Effector memory CD8-positive, alpha-beta T cell (primary cell): Measurements from ENCODE around the gene SLFNL1.

Experiments used
- ATAC-seq: fragments of 150-1000 bp; cut with Tn5 transposase; replicated peaks from 2 replicates; pipeline ENCODE4 v1.10.0; 2021; ENCODE audit warnings: mild to moderate bottlenecking, moderate library complexity
- DNase-seq, 3 experiments: peaks; one replicate each; pipeline ENCODE4 v3.0.0; 2021
- H3K27ac Mint-ChIP-seq, 2 donors: one replicate each; pipeline ENCODE4 v1.8.0; 2022; ENCODE audit warnings: mild to moderate bottlenecking in 2 of 2, mixed read lengths in 2 of 2, moderate library complexity in 2 of 2
- H3K27me3 Mint-ChIP-seq, 2 donors: one replicate each; pipeline ENCODE4 v1.8.0; 2022; ENCODE audit warnings: mixed read lengths in 2 of 2
- H3K36me3 Mint-ChIP-seq: one replicate; pipeline ENCODE4 v1.8.0; 2022; ENCODE audit warnings: mild to moderate bottlenecking, moderate library complexity, mixed read lengths; ENCODE audit not compliant: insufficient read depth
- H3K4me1 Mint-ChIP-seq, 2 donors: one replicate each; pipeline ENCODE4 v1.8.0; 2022; ENCODE audit warnings: low read depth in 2 of 2, mixed read lengths in 2 of 2
- H3K4me3 Mint-ChIP-seq, 2 donors: one replicate each; pipeline ENCODE4 v1.8.0; 2022; ENCODE audit warnings: mild to moderate bottlenecking in 2 of 2, mixed read lengths in 2 of 2, moderate library complexity in 2 of 2
- H3K9me3 Mint-ChIP-seq, 2 donors: one replicate each; pipeline ENCODE4 v1.8.0; 2022; ENCODE audit warnings: mixed read lengths in 2 of 2
- total RNA-seq, 9 experiments: gene quantifications; one replicate each; lab custom pipeline; 2026; lab: John Stamatoyannopoulos, UW

The SLFNL1 gene
- 0 to 4.5 (median 0.40) reads per million in 9 experiments for total RNA-seq

GRCh38 chr1:41021526-41022308 is at the start of gene SLFNL1:
Gene SLFNL1, minus strand, starts transcription at chr1:41021725. Its CDS starts 1,065 bp downstream, at chr1:41020660.
- peaks cover 8 to 13% of the 10 kb centered on the region in 2 donors for H3K4me1 Mint-ChIP-seq
- H3K4me3 Mint-ChIP-seq = no peak within 1 kb of the TSS
- ATAC-seq (no peak), DNase-seq (no peak)
- H3K27ac Mint-ChIP-seq = peak within 1 kb of the TSS; percentile 71 to 85
- no peaks in the 10 kb centered on the region for H3K9me3 Mint-ChIP-seq
- H3K27me3 Mint-ChIP-seq = no peaks in the 10 kb centered on the region
- peaks cover 16% of the 10 kb centered on the region for H3K36me3 Mint-ChIP-seq

GRCh38 chr1:41056907-41057306 is 35.4 kb upstream of the SLFNL1 start:
- DNase-seq (no peak), ATAC-seq (no peak)
- Mint-ChIP-seq H3K4me1 (no peaks in the 10 kb centered on the region), H3K27ac (no peak overlapping the region), H3K27me3 (no peaks in the 10 kb centered on the region), H3K4me3 (no peak overlapping the region), H3K9me3 (no peaks in the 10 kb centered on the region), H3K36me3 (peaks cover 18% of the 10 kb centered on the region)

GRCh38 chr1:41053316-41053715 is 31.8 kb upstream of the SLFNL1 start:
- H3K4me3 Mint-ChIP-seq = no peak overlapping the region
- H3K4me1 Mint-ChIP-seq = no peaks in the 10 kb centered on the region
- H3K27me3 Mint-ChIP-seq = no peaks in the 10 kb centered on the region
- ATAC-seq (no peak), DNase-seq (no peak)
- H3K27ac Mint-ChIP-seq = peak overlapping the region in 1 of 2 donors; percentile 38
- peaks cover 10% of the 10 kb centered on the region for H3K36me3 Mint-ChIP-seq
- H3K9me3 Mint-ChIP-seq = no peaks in the 10 kb centered on the region

GRCh38 chr1:41051022-41051421 is 29.5 kb upstream of the SLFNL1 start:
- DNase-seq (no peak), ATAC-seq (no peak)
- H3K36me3 Mint-ChIP-seq = peaks cover 8% of the 10 kb centered on the region
- no peak overlapping the region for H3K27ac Mint-ChIP-seq
- H3K27me3 Mint-ChIP-seq = no peaks in the 10 kb centered on the region
- no peaks in the 10 kb centered on the region for H3K9me3 Mint-ChIP-seq
- H3K4me3 Mint-ChIP-seq = no peak overlapping the region
- no peaks in the 10 kb centered on the region for H3K4me1 Mint-ChIP-seq

GRCh38 chr1:41048540-41048939 is 27.0 kb upstream of the SLFNL1 start:
- Mint-ChIP-seq H3K4me1 (no peaks in the 10 kb centered on the region), H3K9me3 (no peaks in the 10 kb centered on the region), H3K4me3 (no peak overlapping the region), H3K27me3 (no peaks in the 10 kb centered on the region), H3K27ac (no peak overlapping the region), H3K36me3 (peaks cover 13% of the 10 kb centered on the region)
- DNase-seq (no peak), ATAC-seq (no peak)

GRCh38 chr1:41046347-41046775 is 24.8 kb upstream of the SLFNL1 start:
- Mint-ChIP-seq H3K27ac (no peak overlapping the region), H3K9me3 (no peaks in the 10 kb centered on the region), H3K36me3 (peaks cover 13% of the 10 kb centered on the region), H3K4me3 (no peak overlapping the region), H3K27me3 (no peaks in the 10 kb centered on the region), H3K4me1 (no peaks in the 10 kb centered on the region)
- ATAC-seq = no peak
- DNase-seq = no peak

GRCh38 chr1:41045740-41046139 is 24.2 kb upstream of the SLFNL1 start:
- Mint-ChIP-seq H3K27me3 (no peaks in the 10 kb centered on the region), H3K36me3 (peaks cover 13% of the 10 kb centered on the region), H3K4me3 (no peak overlapping the region), H3K9me3 (no peaks in the 10 kb centered on the region), H3K27ac (no peak overlapping the region), H3K4me1 (no peaks in the 10 kb centered on the region)
- no peak for ATAC-seq
- no peak for DNase-seq

- DNase-seq (no peak), ATAC-seq (no peak)
- H3K27me3 Mint-ChIP-seq = no peaks in the 10 kb centered on the region
- H3K27ac Mint-ChIP-seq = no peak overlapping the region
- no peak overlapping the region for H3K4me3 Mint-ChIP-seq
- peaks cover 14% of the 10 kb centered on the region for H3K36me3 Mint-ChIP-seq
- H3K4me1 Mint-ChIP-seq = no peaks in the 10 kb centered on the region
- H3K9me3 Mint-ChIP-seq = no peaks in the 10 kb centered on the region
Measured at GRCh38 chr1:41044187-41044586, 22.7 kb upstream of the SLFNL1 start.

GRCh38 chr1:41041614-41042270 is 20.2 kb upstream of the SLFNL1 start:
- no peaks in the 10 kb centered on the region for H3K4me1 Mint-ChIP-seq
- no peak for ATAC-seq
- no peaks in the 10 kb centered on the region for H3K9me3 Mint-ChIP-seq
- peaks cover 9% of the 10 kb centered on the region for H3K36me3 Mint-ChIP-seq
- H3K27me3 Mint-ChIP-seq = no peaks in the 10 kb centered on the region
- H3K27ac Mint-ChIP-seq = no peak overlapping the region
- no peak overlapping the region for H3K4me3 Mint-ChIP-seq
- DNase-seq = no peak

GRCh38 chr1:41038110-41038509 is 16.6 kb upstream of the SLFNL1 start:
- peaks cover 4% of the 10 kb centered on the region for H3K36me3 Mint-ChIP-seq
- H3K4me1 Mint-ChIP-seq = no peaks in the 10 kb centered on the region
- ATAC-seq = no peak
- H3K9me3 Mint-ChIP-seq = no peaks in the 10 kb centered on the region
- DNase-seq = no peak
- no peak overlapping the region for H3K4me3 Mint-ChIP-seq
- H3K27ac Mint-ChIP-seq = no peak overlapping the region
- H3K27me3 Mint-ChIP-seq = no peaks in the 10 kb centered on the region

- Mint-ChIP-seq H3K27ac (no peak overlapping the region), H3K4me3 (no peak overlapping the region), H3K9me3 (no peaks in the 10 kb centered on the region), H3K36me3 (peaks cover 4% of the 10 kb centered on the region), H3K27me3 (no peaks in the 10 kb centered on the region), H3K4me1 (no peaks in the 10 kb centered on the region)
- no peak for ATAC-seq
- DNase-seq = no peak
Measured at GRCh38 chr1:41037116-41037903, 15.8 kb upstream of the SLFNL1 start.

GRCh38 chr1:41033272-41033671 is 11.7 kb upstream of the SLFNL1 start:
- Mint-ChIP-seq H3K36me3 (peaks cover 3% of the 10 kb centered on the region), H3K9me3 (no peaks in the 10 kb centered on the region), H3K27me3 (no peaks in the 10 kb centered on the region), H3K4me1 (no peaks in the 10 kb centered on the region), H3K4me3 (no peak overlapping the region), H3K27ac (no peak overlapping the region)
- DNase-seq (no peak), ATAC-seq (no peak)

- no peak for DNase-seq
- peak overlapping the region in 1 of 2 donors; percentile 1 for H3K27ac Mint-ChIP-seq
- H3K27me3 Mint-ChIP-seq = no peaks in the 10 kb centered on the region
Measured at GRCh38 chr1:41032147-41032546, 10.6 kb upstream of the SLFNL1 start.

More at GRCh38 chr1:41032147-41032546, 10.6 kb upstream of the SLFNL1 start:
- peaks cover 7% of the 10 kb centered on the region for H3K36me3 Mint-ChIP-seq
- ATAC-seq = no peak
- no peaks in the 10 kb centered on the region for H3K9me3 Mint-ChIP-seq
- no peaks in the 10 kb centered on the region for H3K4me1 Mint-ChIP-seq
- no peak overlapping the region for H3K4me3 Mint-ChIP-seq
